ENCODE measurements around the gene SLC22A17.

The SLC22A17 gene

DNA sequence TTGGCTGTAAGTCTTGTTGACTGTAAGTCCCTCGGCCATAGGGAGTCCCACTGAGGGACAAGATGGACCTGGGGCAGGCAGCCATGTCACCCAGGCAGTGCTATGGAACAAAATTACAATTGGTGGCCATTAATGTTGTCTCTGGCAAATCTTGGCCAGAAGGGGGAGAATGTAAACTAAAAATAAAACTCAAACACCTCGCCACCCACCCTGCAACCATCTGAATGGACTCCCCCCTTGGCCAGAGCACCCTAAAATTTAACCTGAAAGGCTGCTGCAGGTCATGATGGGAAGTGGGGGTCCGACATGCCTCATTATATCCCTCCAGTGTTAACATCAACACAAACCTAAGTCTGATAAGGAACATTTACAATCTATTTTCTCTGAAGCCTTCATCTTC lies 8.2 kb downstream of the SLC22A17 start:
- Histone ChIP-seq H3K79me1 (ENCODE audit: low read length) (no peaks in the 10 kb centered on the region), H2BK120ac (ENCODE audit: low read depth, low read length) (no peak overlapping the region), H4K8ac (ENCODE audit: low read depth, low read length) (no peak overlapping the region), H3K4me1 (ENCODE audit: control insufficient read depth, low read depth, low read length) (no peaks in the 10 kb centered on the region), H3K27ac (ENCODE audit: low read depth, low read length) (no peak overlapping the region), H3K23ac (ENCODE audit: low read length) (no peak overlapping the region), H3K9ac (ENCODE audit: low read length) (no peak overlapping the region), H4K5ac (ENCODE audit: low read length) (no peak overlapping the region), H3K27me3 (ENCODE audit: insufficient read depth, low read length, poor library complexity) (no peaks in the 10 kb centered on the region), H2BK5ac (ENCODE audit: low read length) (no peak overlapping the region), H3K56ac (ENCODE audit: low read length) (no peak overlapping the region), H3K4ac (ENCODE audit: low read depth, low read length) (no peak overlapping the region), H3K4me2 (ENCODE audit: low read length) (no peak overlapping the region), H3K36me3 (ENCODE audit: control insufficient read depth, insufficient read depth, low read length) (no peaks in the 10 kb centered on the region), H2BK15ac (replicated peaks; ENCODE audit: low read depth) (no peak overlapping the region), H2AK5ac (ENCODE audit: low read length) (no peak overlapping the region), H3K4me3 (ENCODE audit: low read length) (no peak overlapping the region), H3K18ac (ENCODE audit: low read length) (no peak overlapping the region), H3K79me2 (ENCODE audit: control insufficient read depth, insufficient read depth, low read length) (no peaks in the 10 kb centered on the region)
- DNase-seq = no peak
- WGBS (ENCODE audit: extremely low coverage, insufficient coverage, low lambda C conversion rate) = no CpG with 5 or more reads among the region's 3 CpGs

DNA sequence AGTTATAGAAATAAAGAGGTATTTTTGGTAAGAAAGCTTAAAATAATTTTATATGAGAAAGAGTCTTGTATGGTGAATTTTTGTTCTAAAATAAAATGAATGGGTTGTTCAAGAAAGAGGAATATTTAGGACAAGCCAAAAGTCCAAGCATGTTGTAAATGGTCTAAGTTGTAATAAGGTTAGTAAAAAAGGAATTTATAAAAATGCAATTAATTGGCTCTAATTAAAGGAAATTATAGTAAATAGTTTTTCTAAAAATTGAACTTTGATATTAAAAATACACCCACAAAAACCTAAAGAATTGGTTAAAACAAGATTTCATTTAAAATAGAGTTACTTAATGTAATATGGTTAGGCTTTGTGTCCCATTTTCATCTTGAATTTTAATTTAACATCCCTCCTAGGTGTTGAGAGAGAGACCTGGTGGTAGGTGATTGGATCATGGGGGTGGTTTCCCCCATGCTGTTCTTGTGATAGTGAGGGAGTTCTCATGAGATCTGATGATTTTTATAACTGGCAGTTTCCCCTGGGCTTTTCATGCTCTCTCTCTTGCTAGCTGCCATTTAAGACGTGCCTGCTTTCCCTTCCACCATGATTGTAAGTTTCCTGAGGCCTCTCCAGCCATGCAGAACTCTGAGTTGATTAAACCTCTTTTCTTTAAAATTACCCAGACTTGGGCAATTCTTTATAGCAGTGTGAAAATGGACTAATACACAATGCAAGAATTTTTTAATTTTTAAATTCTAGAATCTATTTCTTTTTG lies 13.0 kb downstream of the SLC22A17 start:
- Histone ChIP-seq H3K18ac (ENCODE audit: low read length) (no peak overlapping the region), H3K56ac (ENCODE audit: low read length) (no peak overlapping the region), H4K5ac (ENCODE audit: low read length) (no peak overlapping the region), H3K27me3 (ENCODE audit: insufficient read depth, low read length, poor library complexity) (no peaks in the 10 kb centered on the region), H3K79me2 (ENCODE audit: control insufficient read depth, insufficient read depth, low read length) (no peaks in the 10 kb centered on the region), H3K4me1 (ENCODE audit: control insufficient read depth, low read depth, low read length) (no peaks in the 10 kb centered on the region), H3K4ac (ENCODE audit: low read depth, low read length) (no peak overlapping the region), H4K8ac (ENCODE audit: low read depth, low read length) (no peak overlapping the region), H3K4me2 (ENCODE audit: low read length) (no peak overlapping the region), H3K36me3 (ENCODE audit: control insufficient read depth, insufficient read depth, low read length) (no peaks in the 10 kb centered on the region), H3K79me1 (ENCODE audit: low read length) (no peaks in the 10 kb centered on the region), H2AK5ac (ENCODE audit: low read length) (no peak overlapping the region), H3K4me3 (ENCODE audit: low read length) (no peak overlapping the region), H2BK120ac (ENCODE audit: low read depth, low read length) (no peak overlapping the region), H2BK5ac (ENCODE audit: low read length) (no peak overlapping the region), H3K9ac (ENCODE audit: low read length) (no peak overlapping the region), H2BK15ac (replicated peaks; ENCODE audit: low read depth) (no peak overlapping the region), H3K23ac (ENCODE audit: low read length) (no peak overlapping the region), H3K27ac (ENCODE audit: low read depth, low read length) (no peak overlapping the region)
- WGBS (ENCODE audit: extremely low coverage, insufficient coverage, low lambda C conversion rate) = no CpG with 5 or more reads among the region's 1 CpG
- peak; percentile 50 for DNase-seq

DNA sequence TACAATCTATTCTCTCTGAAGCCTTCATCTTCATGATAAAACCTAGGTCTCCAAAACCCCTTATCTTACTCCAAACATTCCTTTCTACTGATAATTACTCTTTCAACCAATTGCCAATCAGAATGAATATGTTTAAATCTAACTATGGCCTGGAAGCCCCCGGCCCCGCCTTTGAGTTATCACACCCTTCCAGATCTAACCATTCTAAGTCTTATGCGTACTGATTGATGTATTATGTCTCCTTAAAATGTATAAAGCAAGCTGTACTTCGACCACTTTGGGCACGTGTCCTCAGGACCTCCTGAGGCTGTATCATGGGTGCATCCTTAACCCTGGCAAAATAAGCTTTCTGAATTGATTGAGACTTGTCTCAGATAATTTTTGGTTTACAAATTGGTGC lies 17.1 kb downstream of the SLC22A17 start:
- Histone ChIP-seq H3K27me3 (ENCODE audit: insufficient read depth, low read length, poor library complexity) (no peaks in the 10 kb centered on the region), H3K4me2 (ENCODE audit: low read length) (no peak overlapping the region), H3K4ac (ENCODE audit: low read depth, low read length) (no peak overlapping the region), H3K79me2 (ENCODE audit: control insufficient read depth, insufficient read depth, low read length) (no peaks in the 10 kb centered on the region), H4K8ac (ENCODE audit: low read depth, low read length) (no peak overlapping the region), H3K79me1 (ENCODE audit: low read length) (no peaks in the 10 kb centered on the region), H4K5ac (ENCODE audit: low read length) (no peak overlapping the region), H3K23ac (ENCODE audit: low read length) (no peak overlapping the region), H3K36me3 (ENCODE audit: control insufficient read depth, insufficient read depth, low read length) (no peaks in the 10 kb centered on the region), H2AK5ac (ENCODE audit: low read length) (no peak overlapping the region), H2BK5ac (ENCODE audit: low read length) (no peak overlapping the region), H3K56ac (ENCODE audit: low read length) (no peak overlapping the region), H3K18ac (ENCODE audit: low read length) (no peak overlapping the region), H3K4me3 (ENCODE audit: low read length) (no peak overlapping the region), H2BK15ac (replicated peaks; ENCODE audit: low read depth) (no peak overlapping the region), H3K4me1 (ENCODE audit: control insufficient read depth, low read depth, low read length) (no peaks in the 10 kb centered on the region), H3K9ac (ENCODE audit: low read length) (no peak overlapping the region), H3K27ac (ENCODE audit: low read depth, low read length) (no peak overlapping the region), H2BK120ac (ENCODE audit: low read depth, low read length) (no peak overlapping the region)
- WGBS (ENCODE audit: extremely low coverage, insufficient coverage, low lambda C conversion rate) = no CpG with 5 or more reads among the region's 5 CpGs
- DNase-seq = no peak

DNA sequence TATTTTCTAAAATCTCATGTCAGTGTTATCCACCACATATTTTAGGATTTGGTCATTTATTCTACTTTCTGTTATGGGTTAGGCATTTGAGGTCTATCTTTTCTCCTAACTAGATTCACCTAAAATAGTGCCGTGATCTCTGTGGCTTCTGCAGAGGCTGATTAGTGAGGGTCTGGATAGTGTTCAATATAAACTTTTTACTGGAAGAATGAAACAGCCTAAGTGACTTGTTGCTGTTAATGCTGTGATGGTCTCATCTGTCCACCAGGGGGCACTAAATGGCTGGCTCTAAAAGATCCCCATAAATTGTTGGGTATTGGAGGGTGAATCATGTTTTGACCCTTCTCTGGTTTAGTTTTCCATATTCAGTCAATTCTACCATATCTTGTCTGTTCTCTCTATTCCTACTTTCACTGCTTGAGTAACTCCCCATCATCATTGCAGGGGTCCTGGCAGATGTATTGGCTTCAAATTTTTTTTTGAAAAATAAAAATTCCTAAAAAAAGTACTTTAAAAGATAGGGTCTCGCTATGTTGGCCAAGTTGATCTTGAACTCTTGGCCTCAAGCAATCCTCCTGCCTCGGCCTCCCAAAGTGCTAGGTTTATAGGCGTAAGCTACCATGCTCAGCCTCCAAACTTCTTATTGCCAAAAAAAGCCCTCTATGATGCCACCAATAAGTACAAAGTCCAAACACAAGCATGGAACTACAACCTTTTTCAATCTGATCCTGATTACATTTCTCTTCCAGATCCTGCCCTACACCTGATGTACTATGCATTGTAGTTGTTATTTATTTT lies 24.5 kb downstream of the SLC22A17 start:
- peak; percentile 75 for DNase-seq
- no peak overlapping the region for H3K9ac ChIP-seq (ENCODE audit: low read length)
- H3K79me2 ChIP-seq (ENCODE audit: control insufficient read depth, insufficient read depth, low read length) = peaks cover 4% of the 10 kb centered on the region
- no peak overlapping the region for H3K27ac ChIP-seq (ENCODE audit: low read depth, low read length)
- peaks cover 4% of the 10 kb centered on the region for H3K79me1 ChIP-seq (ENCODE audit: low read length)
- H3K4me1 ChIP-seq (ENCODE audit: control insufficient read depth, low read depth, low read length) = no peaks in the 10 kb centered on the region
- no peak overlapping the region for H3K56ac ChIP-seq (ENCODE audit: low read length)
- no peak overlapping the region for H4K8ac ChIP-seq (ENCODE audit: low read depth, low read length)
- H3K4ac ChIP-seq (ENCODE audit: low read depth, low read length) = no peak overlapping the region
- WGBS (ENCODE audit: extremely low coverage, insufficient coverage, low lambda C conversion rate) = no CpG with 5 or more reads among the region's 4 CpGs
- H2BK120ac ChIP-seq (ENCODE audit: low read depth, low read length) = no peak overlapping the region
- H3K27me3 ChIP-seq (ENCODE audit: insufficient read depth, low read length, poor library complexity) = no peaks in the 10 kb centered on the region
- no peak overlapping the region for H3K23ac ChIP-seq (ENCODE audit: low read length)
- H3K36me3 ChIP-seq (ENCODE audit: control insufficient read depth, insufficient read depth, low read length) = peaks cover 3% of the 10 kb centered on the region
- H3K4me2 ChIP-seq (ENCODE audit: low read length) = no peak overlapping the region
- H2BK15ac ChIP-seq (replicated peaks; ENCODE audit: low read depth) = no peak overlapping the region
- H3K4me3 ChIP-seq (ENCODE audit: low read length) = no peak overlapping the region
- H4K5ac ChIP-seq (ENCODE audit: low read length) = no peak overlapping the region
- H2AK5ac ChIP-seq (ENCODE audit: low read length) = no peak overlapping the region
- no peak overlapping the region for H3K18ac ChIP-seq (ENCODE audit: low read length)
- no peak overlapping the region for H2BK5ac ChIP-seq (ENCODE audit: low read length)

DNA sequence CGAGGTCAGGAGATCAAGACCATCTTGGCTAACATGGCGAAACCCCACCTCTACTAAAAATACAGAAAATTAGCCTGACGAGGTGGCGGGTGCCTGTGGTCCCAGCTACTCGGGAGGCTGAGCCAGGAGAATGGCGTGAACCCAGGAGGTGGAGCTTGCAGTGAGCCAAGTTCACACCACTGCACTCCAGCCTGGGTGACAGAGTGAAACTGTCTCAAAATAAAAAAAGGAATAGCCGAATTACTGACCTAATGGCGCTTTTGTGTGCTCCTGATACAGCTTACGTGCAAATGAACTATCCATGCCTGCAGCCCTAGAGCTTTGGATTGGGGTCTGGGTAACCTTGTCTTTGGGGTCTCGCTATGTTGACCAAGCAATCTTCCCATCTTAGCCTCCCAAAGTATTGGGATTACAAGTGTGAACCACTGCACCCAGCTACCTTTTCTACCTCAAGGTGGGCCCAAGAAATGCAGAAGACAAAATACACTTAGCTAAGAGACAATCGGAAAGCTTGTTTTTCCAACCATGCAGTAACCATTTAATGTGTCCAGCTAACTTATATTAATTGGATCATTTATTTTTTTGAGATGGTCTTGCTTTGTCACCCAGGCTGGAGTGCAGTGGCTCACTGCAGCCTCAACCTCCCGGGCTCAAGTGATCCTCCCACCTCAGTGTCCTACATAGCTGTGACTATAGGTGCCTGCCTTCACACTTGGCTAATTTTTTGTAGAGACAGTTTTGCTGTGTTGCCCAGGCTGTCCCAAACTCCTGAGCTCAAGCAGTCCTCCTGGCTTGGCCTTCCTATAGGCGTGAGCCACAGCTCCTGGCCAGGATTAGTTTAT lies 26.0 kb downstream of the SLC22A17 start:
- no peak for DNase-seq
- WGBS (ENCODE audit: extremely low coverage, insufficient coverage, low lambda C conversion rate) = no CpG with 5 or more reads among the region's 13 CpGs
- H3K18ac ChIP-seq (ENCODE audit: low read length) = no peak overlapping the region

More for the DNA sequence above, 26.0 kb downstream of the SLC22A17 start:
- Histone ChIP-seq H3K4ac (ENCODE audit: low read depth, low read length) (no peak overlapping the region), H3K79me1 (ENCODE audit: low read length) (peaks cover 7% of the 10 kb centered on the region), H3K36me3 (ENCODE audit: control insufficient read depth, insufficient read depth, low read length) (peaks cover 3% of the 10 kb centered on the region), H4K8ac (ENCODE audit: low read depth, low read length) (no peak overlapping the region), H2BK5ac (ENCODE audit: low read length) (no peak overlapping the region), H2AK5ac (ENCODE audit: low read length) (no peak overlapping the region), H3K4me1 (ENCODE audit: control insufficient read depth, low read depth, low read length) (no peaks in the 10 kb centered on the region), H3K23ac (ENCODE audit: low read length) (no peak overlapping the region), H2BK120ac (ENCODE audit: low read depth, low read length) (no peak overlapping the region), H3K79me2 (ENCODE audit: control insufficient read depth, insufficient read depth, low read length) (peaks cover 18% of the 10 kb centered on the region), H3K27ac (ENCODE audit: low read depth, low read length) (no peak overlapping the region), H2BK15ac (replicated peaks; ENCODE audit: low read depth) (no peak overlapping the region), H4K5ac (ENCODE audit: low read length) (no peak overlapping the region), H3K4me2 (ENCODE audit: low read length) (no peak overlapping the region), H3K4me3 (ENCODE audit: low read length) (no peak overlapping the region), H3K9ac (ENCODE audit: low read length) (no peak overlapping the region), H3K56ac (ENCODE audit: low read length) (no peak overlapping the region), H3K27me3 (ENCODE audit: insufficient read depth, low read length, poor library complexity) (no peaks in the 10 kb centered on the region)

Data from mesendoderm (in vitro differentiated cells).